Urothelium cell line (cell line): Measurements from ENCODE around the gene RNF227.
A peak's percentile ranks its signal among the peaks of the same experiment; 100 is the strongest.
"Not testable (repeated sequence)": the region's sequence is repeated elsewhere in the genome, so short reads cannot be mapped to it uniquely, and the experiment has no call there.

ENCODE experiments used
- DNase-seq: peaks from one replicate; pipeline ENCODE4 v3.0.0; 2011; ENCODE audit warnings: low spot score, mixed read lengths
- FAIRE-seq: peaks from 2 replicates; lab custom pipeline; 2011; peaks lifted over from hg19 to GRCh38; lab: Jason Lieb, UNC

The RNF227 gene

GRCh38 chr17:7915611-7916384 is at the start of gene RNF227:
RNF227 (minus strand) TSS chr17:7916289; CDS start chr17:7916195, 94 bp downstream.
- DNase-seq (peak; percentile 81), FAIRE-seq (peak; percentile 79)

GRCh38 chr17:7961421-7961820 is 45.3 kb upstream of the RNF227 start:
- FAIRE-seq: no peak

GRCh38 chr17:7959503-7960253 is 43.6 kb upstream of the RNF227 start:
- no peak for FAIRE-seq

More at GRCh38 chr17:7961421-7961820, 45.3 kb upstream of the RNF227 start:
- DNase-seq: no peak

GRCh38 chr17:7956228-7956965 is 40.3 kb upstream of the RNF227 start:
- FAIRE-seq (no peak), DNase-seq (no peak)

More at GRCh38 chr17:7959503-7960253, 43.6 kb upstream of the RNF227 start:
- no peak for DNase-seq

- no peak for FAIRE-seq
- no peak for DNase-seq
Measured at GRCh38 chr17:7955414-7956227, 39.5 kb upstream of the RNF227 start.

- not testable (repeated sequence) for DNase-seq, FAIRE-seq
Measured at GRCh38 chr17:7953266-7953665, 37.2 kb upstream of the RNF227 start.

- DNase-seq (no peak), FAIRE-seq (no peak)
Measured at GRCh38 chr17:7951143-7951792, 35.2 kb upstream of the RNF227 start.

- no peak for FAIRE-seq
- no peak for DNase-seq
Measured at GRCh38 chr17:7950578-7950977, 34.5 kb upstream of the RNF227 start.

- DNase-seq (no peak), FAIRE-seq (no peak)
Measured at GRCh38 chr17:7947651-7948050, 31.6 kb upstream of the RNF227 start.

GRCh38 chr17:7946441-7946840 is 30.4 kb upstream of the RNF227 start:
- FAIRE-seq: no peak

GRCh38 chr17:7945651-7946050 is 29.6 kb upstream of the RNF227 start:
- no peak for FAIRE-seq

More at GRCh38 chr17:7946441-7946840, 30.4 kb upstream of the RNF227 start:
- DNase-seq: no peak

GRCh38 chr17:7944326-7944725 is 28.2 kb upstream of the RNF227 start:
- FAIRE-seq (no peak), DNase-seq (no peak)

More at GRCh38 chr17:7945651-7946050, 29.6 kb upstream of the RNF227 start:
- no peak for DNase-seq

- FAIRE-seq: no peak
- no peak for DNase-seq
Measured at GRCh38 chr17:7943291-7943690, 27.2 kb upstream of the RNF227 start.

GRCh38 chr17:7940743-7941142 is 24.7 kb upstream of the RNF227 start:
- FAIRE-seq (no peak), DNase-seq (no peak)

- DNase-seq (no peak), FAIRE-seq (no peak)
Measured at GRCh38 chr17:7940034-7940433, 23.9 kb upstream of the RNF227 start.

GRCh38 chr17:7935859-7936258 is 19.8 kb upstream of the RNF227 start:
- FAIRE-seq: no peak

GRCh38 chr17:7932949-7933348 is 16.9 kb upstream of the RNF227 start:
- FAIRE-seq (no peak), DNase-seq (peak; percentile 49)

More at GRCh38 chr17:7935859-7936258, 19.8 kb upstream of the RNF227 start:
- DNase-seq: no peak

GRCh38 chr17:7932483-7932891 is 16.4 kb upstream of the RNF227 start:
- FAIRE-seq (no peak), DNase-seq (peak; percentile 34)

GRCh38 chr17:7931709-7932482 is 15.8 kb upstream of the RNF227 start, which contains the start of the genes CNTROB and TRAPPC1:
CNTROB (plus strand) TSS chr17:7932206; CDS start chr17:7933080, 874 bp downstream.
TRAPPC1 (minus strand) TSS chr17:7931946; CDS start chr17:7931829, 117 bp downstream.
- peak; percentile 9 for FAIRE-seq
- DNase-seq: peak; percentile 98
